Neural progenitor cell (in vitro differentiated cells): ENCODE data around the gene ANO10. TPM values are rescaled to one million over a fixed set of nuclear protein-coding genes. Genes with fewer than 3 reads are reported as not detected.

Source experiments
- DNase-seq: peaks from one replicate; pipeline ENCODE4 v3.0.0-alpha.2; 2016; ENCODE audit warnings: low spot score
- H2AFZ ChIP-seq: fragments of 200-600 bp; sonication (generic); replicated peaks from 2 replicates; pipeline ENCODE4 v1.6.1; 2016; ENCODE audit warnings: antibody characterized with exemption
- H3F3A ChIP-seq: fragments of 200-600 bp; sonication (generic); 2 replicates; pipeline ENCODE4 v1.6.1; 2016; ENCODE audit warnings: antibody characterized with exemption, low read depth
- H3K27ac ChIP-seq: fragments of 200-600 bp; sonication (generic); 2 replicates; pipeline ENCODE4 v1.5.1; 2016; ENCODE audit warnings: mild to moderate bottlenecking
- H3K27me3 ChIP-seq: fragments of 200-600 bp; sonication (generic); 2 replicates; pipeline ENCODE4 v1.6.1; 2016; ENCODE audit warnings: mild to moderate bottlenecking, moderate library complexity
- H3K36me3 ChIP-seq: fragments of 200-600 bp; sonication (generic); 2 replicates; pipeline ENCODE4 v1.5.1; 2016
- H3K4me1 ChIP-seq: fragments of 200-600 bp; sonication (generic); 2 replicates; pipeline ENCODE4 v1.6.1; 2016; ENCODE audit warnings: mixed run types
- H3K4me2 ChIP-seq: fragments of 200-600 bp; sonication (generic); 2 replicates; pipeline ENCODE4 v1.6.1; 2016
- H3K4me3 ChIP-seq: fragments of 200-600 bp; sonication (generic); 2 replicates; pipeline ENCODE4 v1.5.1; 2016
- H3K79me2 ChIP-seq: fragments of 200-600 bp; sonication (generic); 2 replicates; pipeline ENCODE4 v1.6.1; 2016; ENCODE audit warnings: low read depth
- H3K9ac ChIP-seq: fragments of 200-600 bp; sonication (generic); 2 replicates; pipeline ENCODE4 v1.6.1; 2016
- H3K9me3 ChIP-seq: fragments of 200-600 bp; sonication (generic); 2 replicates; pipeline ENCODE4 v1.5.1; 2016; ENCODE audit warnings: low read depth
- H4K20me1 ChIP-seq: fragments of 200-600 bp; sonication (generic); 2 replicates; pipeline ENCODE4 v1.6.1; 2016; ENCODE audit warnings: low read depth
- H3K27ac Mint-ChIP-seq: 3 replicates; pipeline ENCODE4 v1.8.0; 2021; ENCODE audit warnings: mixed read lengths
- H3K27me3 Mint-ChIP-seq: 2 replicates; pipeline ENCODE4 v1.8.0; 2022; ENCODE audit warnings: low read depth, mild to moderate bottlenecking, inconsistent platforms, moderate library complexity, mixed read lengths; ENCODE audit not compliant: insufficient read depth
- H3K36me3 Mint-ChIP-seq: 3 replicates; pipeline ENCODE4 v1.8.0; 2021; ENCODE audit warnings: mixed read lengths
- H3K4me1 Mint-ChIP-seq: 3 replicates; pipeline ENCODE4 v1.8.0; 2021; ENCODE audit warnings: mixed read lengths
- H3K4me3 Mint-ChIP-seq: 3 replicates; pipeline ENCODE4 v1.8.0; 2021; ENCODE audit warnings: mild to moderate bottlenecking, moderate library complexity, mixed read lengths
- H3K9me3 Mint-ChIP-seq: 3 replicates; pipeline ENCODE4 v1.8.0; 2020; ENCODE audit warnings: mixed read lengths
- EZH2 ChIP-seq: fragments of 200-600 bp; sonication (generic); IDR thresholded peaks from 2 replicates; pipeline ENCODE4 v1.6.1; 2017; ENCODE audit warnings: antibody characterized with exemption, mild to moderate bottlenecking, moderate library complexity
- EZH2phosphoT487 ChIP-seq: fragments of 200-600 bp; sonication (generic); IDR thresholded peaks from 2 replicates; pipeline ENCODE4 v1.6.1; 2017; ENCODE audit warnings: antibody characterized with exemption
- total RNA-seq: library from RNA; depleted of rRNA; stranded (reverse); fragments of >200 nt; gene quantifications from 2 replicates; pipeline ENCODE4 v1.2.3, GENCODE V29; 2015; ENCODE audit warnings: low replicate concordance
- TF ChIP-seq, protein P1 (sequence below): fragments of 200-600 bp; sonication (generic); IDR thresholded peaks from 2 replicates; pipeline ENCODE4 v1.5.1; 2017; ENCODE audit warnings: antibody characterized with exemption, mild to moderate bottlenecking

Gene ANO10
- total RNA-seq, 1 donor from 2014 or later, result 44.4 TPM

DNA sequence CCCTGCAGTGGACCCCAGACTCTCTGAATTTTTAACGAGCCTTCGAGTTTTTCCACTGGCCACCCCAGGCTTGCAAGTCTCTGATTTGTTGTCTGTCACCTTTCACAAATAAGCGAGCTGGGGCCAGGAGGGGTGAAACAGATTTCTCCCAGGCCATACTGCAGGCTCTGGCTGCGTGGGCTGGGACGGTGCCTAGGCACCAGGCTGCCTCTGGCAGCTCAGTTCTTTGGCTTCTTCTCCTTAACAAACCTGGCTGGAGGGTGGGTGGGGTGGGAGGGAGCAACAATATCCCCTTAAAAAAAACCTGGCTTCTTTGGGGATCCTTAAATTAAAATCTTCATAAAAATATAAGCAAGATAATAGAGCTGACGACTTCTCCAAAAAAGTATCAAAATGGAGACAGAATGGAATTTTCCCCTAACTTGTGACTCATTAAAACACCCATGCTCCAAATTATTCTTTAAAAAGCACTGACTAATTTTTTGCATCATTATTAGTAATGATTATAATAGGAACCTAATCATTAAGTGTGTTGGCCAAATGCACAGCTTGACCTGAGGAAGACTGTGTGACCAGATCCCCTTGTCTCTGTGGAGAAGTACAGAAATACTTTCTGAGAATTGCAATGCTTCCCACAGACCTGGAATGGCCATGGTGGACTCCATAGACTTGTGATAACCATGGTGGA, 251.4 kb downstream of the ANO10 start:
- H4K20me1 ChIP-seq, result no peaks in the 10 kb centered on the region
- H3K36me3 ChIP-seq, result no peaks in the 10 kb centered on the region
- no peak for DNase-seq
- no peaks in the 10 kb centered on the region for H3K27me3 ChIP-seq
- no peak overlapping the region for H3K9ac ChIP-seq
- H2AFZ ChIP-seq, result no peak overlapping the region
- TF ChIP-seq EZH2, result no peak
- TF ChIP-seq, protein P1, sequence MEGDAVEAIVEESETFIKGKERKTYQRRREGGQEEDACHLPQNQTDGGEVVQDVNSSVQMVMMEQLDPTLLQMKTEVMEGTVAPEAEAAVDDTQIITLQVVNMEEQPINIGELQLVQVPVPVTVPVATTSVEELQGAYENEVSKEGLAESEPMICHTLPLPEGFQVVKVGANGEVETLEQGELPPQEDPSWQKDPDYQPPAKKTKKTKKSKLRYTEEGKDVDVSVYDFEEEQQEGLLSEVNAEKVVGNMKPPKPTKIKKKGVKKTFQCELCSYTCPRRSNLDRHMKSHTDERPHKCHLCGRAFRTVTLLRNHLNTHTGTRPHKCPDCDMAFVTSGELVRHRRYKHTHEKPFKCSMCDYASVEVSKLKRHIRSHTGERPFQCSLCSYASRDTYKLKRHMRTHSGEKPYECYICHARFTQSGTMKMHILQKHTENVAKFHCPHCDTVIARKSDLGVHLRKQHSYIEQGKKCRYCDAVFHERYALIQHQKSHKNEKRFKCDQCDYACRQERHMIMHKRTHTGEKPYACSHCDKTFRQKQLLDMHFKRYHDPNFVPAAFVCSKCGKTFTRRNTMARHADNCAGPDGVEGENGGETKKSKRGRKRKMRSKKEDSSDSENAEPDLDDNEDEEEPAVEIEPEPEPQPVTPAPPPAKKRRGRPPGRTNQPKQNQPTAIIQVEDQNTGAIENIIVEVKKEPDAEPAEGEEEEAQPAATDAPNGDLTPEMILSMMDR, result no peak
- TF ChIP-seq EZH2phosphoT487, result no peak
- no peaks in the 10 kb centered on the region for H3F3A ChIP-seq
- H3K9me3 ChIP-seq, result no peaks in the 10 kb centered on the region
- H3K79me2 ChIP-seq, result no peaks in the 10 kb centered on the region
- H3K27ac ChIP-seq, result no peak overlapping the region
- Mint-ChIP-seq H3K9me3 (no peaks in the 10 kb centered on the region), H3K36me3 (peaks cover 2% of the 10 kb centered on the region), H3K4me1 (peaks cover 15% of the 10 kb centered on the region), H3K27me3 (peaks cover 3% of the 10 kb centered on the region), H3K4me3 (no peak overlapping the region), H3K27ac (no peak overlapping the region)
- no peak overlapping the region for H3K4me2 ChIP-seq
- no peak overlapping the region for H3K4me3 ChIP-seq
- H3K4me1 ChIP-seq, result peaks cover 17% of the 10 kb centered on the region

DNA sequence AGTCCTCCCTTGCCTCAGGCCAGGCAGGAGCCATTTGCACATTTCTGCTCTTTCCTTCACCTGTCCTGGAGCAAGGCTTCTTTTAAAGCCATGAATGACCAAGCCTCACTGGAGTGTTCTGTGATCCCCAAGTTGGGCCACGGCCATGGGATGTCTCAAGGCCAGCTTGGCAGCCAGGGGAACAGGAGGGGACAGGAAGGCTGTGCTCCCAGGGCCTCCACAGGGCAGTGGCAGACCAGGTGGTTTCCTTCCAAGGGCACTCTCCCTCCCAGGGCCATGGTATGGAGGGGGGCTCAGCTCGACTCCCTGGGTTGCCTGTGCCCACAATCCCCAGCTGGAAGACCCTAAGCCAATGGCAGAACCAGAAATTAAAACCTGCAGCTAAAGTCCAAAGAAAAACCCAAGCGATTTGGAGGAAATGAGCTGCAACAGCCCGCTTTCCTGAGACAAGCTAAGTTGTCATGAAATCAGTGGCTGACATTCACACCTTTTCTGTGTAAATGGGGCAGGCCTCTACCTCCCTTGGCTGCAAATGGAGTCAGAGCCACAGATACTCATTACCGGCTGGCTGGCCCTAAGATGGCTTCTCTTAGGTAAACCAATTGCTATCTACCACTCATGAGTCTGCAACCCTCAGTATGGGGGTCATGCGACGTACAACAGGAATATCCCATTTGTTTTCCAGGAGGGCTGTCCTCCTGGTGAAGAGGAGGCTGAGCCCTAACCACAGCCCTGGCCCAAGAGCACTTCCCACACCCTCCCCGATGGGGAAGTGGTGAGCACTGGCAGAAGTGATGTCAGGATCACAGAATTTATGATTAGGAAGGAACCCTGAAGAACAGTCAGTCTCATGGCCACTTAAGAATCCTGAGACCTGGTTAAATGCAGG, 252.2 kb downstream of the ANO10 start:
- H3K79me2 ChIP-seq, result no peaks in the 10 kb centered on the region

DNA sequence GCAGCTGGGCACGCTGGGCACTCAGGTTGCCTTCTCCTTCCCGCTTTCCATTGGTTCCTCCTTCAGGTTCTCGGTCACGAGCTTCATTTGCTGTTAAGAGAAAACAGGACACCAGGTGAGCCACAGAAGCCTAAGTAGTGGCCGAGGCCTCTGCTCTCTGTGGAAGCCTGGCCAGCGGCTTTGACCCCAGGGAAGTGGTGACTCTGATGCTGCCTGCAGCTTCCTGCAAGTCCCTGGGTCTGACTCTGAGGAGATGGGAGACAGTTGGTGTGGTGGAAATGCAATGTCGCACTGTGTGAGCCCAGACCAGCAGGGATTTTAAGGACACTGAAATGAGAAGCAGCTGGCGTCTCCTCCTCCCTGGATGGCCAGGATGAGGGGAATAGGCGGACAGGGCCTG, 254.9 kb downstream of the ANO10 start:
- H3K4me3 ChIP-seq, result no peak overlapping the region
- no peaks in the 10 kb centered on the region for H3K79me2 ChIP-seq
- no peaks in the 10 kb centered on the region for H3K9me3 ChIP-seq
- Mint-ChIP-seq H3K27me3 (peaks cover 7% of the 10 kb centered on the region), H3K4me1 (no peaks in the 10 kb centered on the region), H3K4me3 (no peak overlapping the region), H3K36me3 (peaks cover 7% of the 10 kb centered on the region), H3K27ac (no peak overlapping the region), H3K9me3 (no peaks in the 10 kb centered on the region)
- TF ChIP-seq, protein P1, result no peak
- TF ChIP-seq EZH2 (no peak), EZH2phosphoT487 (no peak)
- no peak overlapping the region for H3K27ac ChIP-seq
- H3K27me3 ChIP-seq, result no peaks in the 10 kb centered on the region
- H3K4me1 ChIP-seq, result no peaks in the 10 kb centered on the region
- no peaks in the 10 kb centered on the region for H4K20me1 ChIP-seq
- no peak overlapping the region for H3K4me2 ChIP-seq
- H3K9ac ChIP-seq, result no peak overlapping the region
- H2AFZ ChIP-seq, result no peak overlapping the region
- H3F3A ChIP-seq, result no peaks in the 10 kb centered on the region
- no peak for DNase-seq
- H3K36me3 ChIP-seq, result no peaks in the 10 kb centered on the region

More for the DNA sequence above, 252.2 kb downstream of the ANO10 start:
- no peaks in the 10 kb centered on the region for H3K27me3 ChIP-seq
- no peaks in the 10 kb centered on the region for H3K36me3 ChIP-seq
- no peak overlapping the region for H2AFZ ChIP-seq
- no peak overlapping the region for H3K4me2 ChIP-seq
- H3K4me3 Mint-ChIP-seq, result no peak overlapping the region
- no peak overlapping the region for H3K9ac ChIP-seq
- peaks cover 17% of the 10 kb centered on the region for H3K4me1 ChIP-seq
- H3F3A ChIP-seq, result no peaks in the 10 kb centered on the region
- no peaks in the 10 kb centered on the region for H3K9me3 Mint-ChIP-seq
- no peaks in the 10 kb centered on the region for H4K20me1 ChIP-seq
- H3K4me3 ChIP-seq, result no peak overlapping the region
- H3K36me3 Mint-ChIP-seq, result peaks cover 2% of the 10 kb centered on the region
- peaks cover 15% of the 10 kb centered on the region for H3K4me1 Mint-ChIP-seq
- H3K27ac ChIP-seq, result no peak overlapping the region
- no peak for DNase-seq
- H3K27ac Mint-ChIP-seq, result no peak overlapping the region
- peaks cover 5% of the 10 kb centered on the region for H3K27me3 Mint-ChIP-seq
- H3K9me3 ChIP-seq, result no peaks in the 10 kb centered on the region
- TF ChIP-seq EZH2phosphoT487 (no peak), EZH2 (no peak)
- TF ChIP-seq, protein P1, result no peak
